Stimulated activated CD4-positive, alpha-beta T cell treated with anti-CD3 and anti-CD28 coated beads, TNF-alpha, amount 100 ng/mL, for 1 hour (primary cell): Measurements from ENCODE around the gene VPS35L.

Source experiments
- DNase-seq, 3 donors: peaks; one replicate each; pipeline ENCODE4 v3.0.0-alpha.2; 2020; ENCODE audit warnings: low read depth in 3 of 3, low spot score in 1 of 3

VPS35L gene

DNA sequence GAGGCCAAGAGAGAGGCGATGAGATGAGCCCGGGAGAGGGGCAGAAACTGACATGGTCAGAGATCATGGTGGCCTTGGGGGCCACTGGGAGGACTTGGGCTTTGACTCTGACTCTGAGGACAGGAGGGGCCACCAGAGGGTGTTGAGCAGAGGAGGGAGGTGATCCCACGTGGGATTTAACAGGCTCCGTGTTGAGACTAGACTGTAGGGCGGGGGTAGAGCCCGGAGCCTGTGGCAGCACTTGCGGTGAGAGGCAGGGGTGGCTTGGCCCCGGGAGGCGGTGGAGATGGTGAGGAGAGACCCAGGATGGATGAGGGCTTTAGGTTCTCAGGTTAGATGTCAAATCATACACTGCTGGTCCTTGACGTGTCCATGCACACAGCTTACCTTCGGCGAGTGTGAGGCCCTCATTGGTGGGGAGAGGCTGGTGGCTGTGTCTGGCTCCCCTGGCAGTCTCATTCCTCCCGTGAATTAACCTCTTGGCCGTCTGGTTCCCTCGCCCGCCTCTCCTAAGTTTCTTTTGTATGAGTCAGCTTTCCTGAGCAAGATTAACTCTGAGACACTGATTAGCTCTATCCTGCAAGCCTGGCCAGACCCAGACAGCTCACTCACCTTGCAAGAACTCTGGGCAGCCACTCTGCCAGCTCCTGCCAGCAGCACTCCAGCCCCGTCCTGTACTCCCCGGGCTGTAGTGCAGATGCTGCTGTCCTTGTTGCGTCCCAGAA lies 39.7 kb downstream of the VPS35L start:
- DNase-seq, result no peak

DNA sequence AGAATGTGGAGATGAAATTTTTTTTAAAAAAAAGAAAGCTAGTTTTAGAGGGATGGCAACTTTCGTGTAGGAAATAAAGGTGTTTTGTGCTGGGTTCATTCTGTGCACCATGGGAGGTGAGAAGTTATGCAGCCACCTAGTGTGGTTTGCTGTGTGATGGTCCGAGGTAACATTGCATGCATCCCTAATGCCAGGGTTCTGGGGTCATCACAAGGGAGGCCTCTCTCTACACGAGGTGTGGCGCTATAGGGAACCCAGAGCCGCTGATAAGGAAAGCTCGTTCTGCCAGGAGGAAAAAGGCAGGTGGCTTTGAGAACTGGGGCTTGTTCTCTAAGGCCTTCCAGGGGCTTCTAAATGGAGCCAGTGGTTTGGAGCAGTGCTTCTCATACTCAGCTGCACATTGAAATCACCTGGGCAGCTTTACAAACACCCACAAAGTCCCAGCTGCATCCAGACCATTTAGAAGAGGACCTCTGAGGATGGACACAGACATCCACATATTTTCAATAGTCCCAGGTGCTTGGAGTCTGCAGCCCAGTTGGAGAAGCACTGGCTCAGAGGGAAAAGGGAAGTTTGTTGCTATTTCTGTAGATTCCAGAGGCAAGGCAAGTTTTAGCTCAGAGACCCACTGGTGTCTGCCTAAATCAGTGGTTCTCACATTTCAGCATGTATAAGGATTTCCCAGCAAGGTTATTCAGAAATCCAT lies 43.5 kb downstream of the VPS35L start:
- DNase-seq, result no peak

DNA sequence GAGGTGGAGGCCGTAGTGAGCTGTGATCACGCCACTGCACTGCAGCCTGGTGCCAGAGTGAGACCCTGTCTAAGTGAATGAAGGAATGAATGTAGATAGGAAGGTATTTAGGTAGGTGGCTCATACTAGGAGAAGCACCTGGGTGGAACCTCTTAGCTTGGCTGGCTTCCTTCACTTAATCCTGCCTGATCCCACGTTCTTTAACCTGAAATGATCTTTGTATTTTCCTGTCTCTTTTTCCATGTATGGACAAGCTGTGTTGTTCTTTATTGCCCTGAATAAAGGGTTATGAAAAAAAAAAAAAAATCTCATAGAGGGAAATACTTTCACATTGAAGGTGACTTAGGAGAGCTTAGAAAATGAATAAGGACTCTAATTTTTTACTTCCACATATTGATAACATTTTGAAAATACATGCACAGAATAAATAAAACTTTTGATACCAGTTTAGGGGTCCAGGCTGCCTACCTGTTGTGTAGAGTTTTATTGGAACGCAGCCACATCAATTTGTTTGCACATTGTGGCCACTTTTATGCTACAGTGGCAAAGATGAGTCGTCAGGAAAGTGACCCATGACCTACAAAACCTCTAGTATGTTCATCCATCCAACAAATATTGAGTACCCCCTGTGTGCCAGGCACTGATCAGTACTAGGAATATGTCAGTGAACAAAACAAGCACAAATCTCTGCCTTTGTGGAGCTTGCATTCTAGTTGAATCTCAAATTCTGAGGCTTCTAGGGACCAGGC lies 44.6 kb downstream of the VPS35L start:
- no peak for DNase-seq

DNA sequence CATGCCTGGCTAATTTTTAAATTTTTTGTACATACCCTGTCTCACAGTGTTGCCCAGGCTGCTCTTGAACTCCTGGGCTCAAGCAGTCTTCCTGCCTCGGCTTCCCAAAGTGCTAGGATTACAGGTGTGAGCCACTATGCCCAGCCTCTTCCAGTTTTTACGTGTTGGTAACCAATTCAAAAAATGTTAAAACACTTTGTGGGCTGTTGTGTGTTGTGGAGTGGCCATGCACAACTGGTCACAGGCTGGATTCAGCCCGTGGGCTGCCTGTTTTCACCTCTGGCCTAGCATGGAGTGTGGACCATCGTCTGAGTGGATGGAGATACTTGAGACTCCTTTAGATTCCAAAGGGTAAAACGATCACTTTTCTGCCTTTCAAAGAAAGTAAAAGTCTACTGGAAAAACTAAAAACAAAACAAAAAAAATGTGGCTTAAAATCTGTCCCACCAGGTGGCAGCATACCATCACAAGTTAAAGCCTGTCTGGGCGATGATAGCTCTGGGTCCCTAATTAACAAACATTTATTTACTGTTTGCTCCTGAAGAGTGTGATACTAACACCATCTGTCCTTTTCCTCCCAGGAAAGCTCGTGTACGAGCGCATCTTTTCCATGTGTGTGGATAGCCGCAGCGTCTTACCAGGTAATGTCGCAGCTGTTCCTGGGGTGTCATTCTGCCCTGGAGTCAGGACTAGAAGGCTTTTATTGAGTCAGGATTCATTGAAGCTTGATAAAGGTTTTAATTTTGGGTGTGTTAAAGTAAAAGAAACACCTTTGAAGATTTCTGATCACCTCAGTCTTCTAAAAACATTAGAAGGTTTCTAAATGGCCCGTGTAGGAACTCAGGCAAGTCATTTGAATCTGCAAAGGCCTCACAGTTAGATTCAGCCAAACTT lies 45.8 kb downstream of the VPS35L start:
- peak in 1 of 3 donors; percentile 3 for DNase-seq

DNA sequence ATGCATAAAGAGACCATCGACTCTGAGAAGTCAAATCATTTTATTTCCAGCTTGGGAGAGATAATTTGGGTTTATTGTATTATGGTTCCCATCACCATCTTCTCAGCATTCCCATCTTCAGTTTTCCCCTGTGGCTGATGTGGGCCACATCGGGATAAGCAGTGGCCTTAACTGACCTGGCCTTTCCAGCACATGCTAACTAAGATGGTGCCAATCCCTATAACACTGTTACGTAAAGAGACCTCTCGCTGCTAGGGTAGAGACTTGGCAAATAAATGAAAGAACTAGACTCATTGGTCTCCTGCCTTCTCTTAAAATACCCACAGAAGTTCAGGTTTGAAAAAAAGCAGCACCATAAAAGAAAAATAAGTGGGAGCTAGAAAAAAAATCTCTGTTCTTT lies 49.4 kb downstream of the VPS35L start:
- DNase-seq, result no peak

DNA sequence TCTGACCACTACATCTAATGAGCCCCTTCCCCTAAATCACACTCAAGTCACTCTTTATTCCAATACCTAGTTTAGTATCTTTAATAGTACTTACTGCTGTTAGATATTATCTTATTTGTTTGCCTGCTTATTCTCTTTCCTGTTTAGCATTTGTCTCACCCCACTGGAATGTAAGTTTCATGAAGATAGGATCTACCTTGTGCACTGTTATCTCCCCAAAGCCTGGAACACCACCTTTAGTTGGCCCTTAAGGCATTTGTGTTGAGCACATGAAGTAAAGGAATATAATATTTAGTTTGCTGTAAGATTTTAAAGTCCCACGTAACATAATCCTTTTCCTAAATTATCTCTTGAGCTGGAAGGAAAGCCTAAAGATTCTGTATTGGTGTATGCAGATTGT lies 50.2 kb downstream of the VPS35L start:
- no peak for DNase-seq

DNA sequence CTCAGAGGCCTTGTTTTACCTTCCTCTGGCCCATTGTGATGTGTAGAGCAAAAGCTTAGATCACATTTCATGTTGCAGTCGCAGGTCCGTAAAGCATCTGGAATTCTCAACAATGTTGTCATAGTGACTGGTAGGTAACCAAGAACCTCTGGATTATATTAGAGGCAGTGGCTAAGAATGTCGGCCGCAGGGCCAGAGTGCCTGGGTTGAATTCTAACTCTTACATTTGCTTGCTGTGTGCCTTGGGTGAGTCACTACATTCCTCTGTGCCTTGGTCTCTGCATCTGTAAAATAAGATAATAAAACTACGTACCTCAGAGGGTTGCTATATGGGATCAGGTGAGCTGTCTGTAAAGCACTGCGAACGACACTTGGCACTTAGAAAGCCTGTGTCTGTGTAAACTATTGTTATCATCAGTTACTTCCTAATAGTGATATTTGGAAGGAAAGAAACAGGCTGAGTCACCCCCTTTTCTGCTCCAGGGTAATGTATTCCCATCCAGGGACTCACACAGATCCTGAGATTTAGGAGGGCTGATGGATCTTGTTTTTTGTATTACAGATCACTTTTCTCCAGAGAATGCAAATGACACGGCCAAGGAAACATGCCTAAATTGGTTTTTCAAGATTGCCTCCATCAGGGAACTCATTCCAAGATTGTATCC lies 52.2 kb downstream of the VPS35L start:
- DNase-seq, result no peak

DNA sequence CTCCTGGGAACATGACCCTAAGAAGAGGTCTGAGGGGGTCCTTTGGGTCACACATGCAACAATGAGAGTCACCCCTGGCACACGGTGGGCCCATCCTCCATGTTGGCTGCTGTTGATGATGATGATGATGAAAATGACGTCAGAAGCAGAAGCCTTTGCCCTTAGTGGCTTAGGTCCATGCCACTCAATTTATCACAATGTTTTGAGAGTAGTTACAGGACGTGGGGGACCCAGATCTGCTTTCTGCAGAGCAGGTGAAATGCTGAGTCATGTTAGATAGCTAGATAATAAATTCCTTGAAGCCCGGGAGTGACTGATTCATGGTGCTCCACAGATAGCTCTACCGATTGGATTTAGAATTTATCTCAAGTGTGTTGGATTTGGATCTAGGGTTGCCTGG lies 53.9 kb downstream of the VPS35L start:
- DNase-seq, result no peak

DNA sequence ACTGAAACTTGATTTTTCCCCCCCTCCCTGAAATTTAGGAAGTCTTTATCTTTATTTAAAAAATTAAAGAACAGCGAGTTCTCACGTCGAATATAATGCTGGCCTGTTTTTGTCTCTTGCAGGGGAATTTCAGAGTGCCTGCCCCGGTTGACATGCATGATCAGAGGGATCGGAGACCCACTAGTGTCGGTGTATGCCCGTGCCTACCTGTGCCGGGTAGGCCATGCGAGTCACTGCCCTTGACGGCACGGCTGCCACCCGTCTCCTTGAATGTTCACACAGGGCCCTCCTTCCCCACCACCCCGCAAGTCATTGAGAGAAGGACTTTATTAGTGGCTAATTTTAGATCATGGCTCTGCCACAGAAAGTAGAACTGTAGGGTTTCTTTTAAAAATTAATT lies 54.7 kb downstream of the VPS35L start:
- DNase-seq, result no peak

DNA sequence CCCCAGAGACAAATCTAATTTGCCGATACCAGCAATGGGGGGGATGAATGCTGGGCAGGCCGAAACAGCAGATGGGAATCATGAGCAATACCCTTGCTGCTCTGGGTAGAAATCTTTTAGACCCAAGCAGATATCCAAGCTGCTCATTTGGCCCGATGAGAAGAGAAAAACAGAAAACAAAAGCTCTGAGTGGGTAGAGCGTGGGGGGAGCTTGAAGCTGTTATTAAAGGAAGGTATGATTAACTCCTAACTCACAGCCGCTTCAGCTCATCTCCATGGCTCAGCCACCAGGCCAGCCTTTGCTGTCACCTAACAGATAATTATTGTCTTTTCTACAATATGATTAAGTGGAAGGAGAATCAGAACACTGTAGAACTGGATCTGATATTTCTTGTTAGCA lies 58.3 kb downstream of the VPS35L start:
- no peak for DNase-seq

DNA sequence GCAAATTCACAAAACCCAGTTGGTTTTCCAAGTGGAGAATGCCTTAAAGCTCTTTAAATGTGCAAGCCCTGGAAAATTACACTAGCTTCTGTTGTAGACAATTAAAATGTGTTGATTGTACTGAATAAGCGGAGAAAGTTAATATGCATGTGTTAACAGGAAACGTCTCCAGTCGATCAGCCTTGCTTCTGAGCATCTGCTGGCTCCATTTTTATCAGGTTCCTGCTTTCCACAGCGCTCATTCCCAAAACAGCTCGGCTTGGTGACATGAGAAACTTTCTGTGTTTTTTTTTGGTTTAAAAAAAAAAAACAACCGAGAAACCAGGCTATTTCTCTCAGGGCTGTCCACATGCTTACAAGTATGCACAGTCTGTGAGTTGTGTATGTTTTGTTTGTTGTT lies 60.7 kb downstream of the VPS35L start:
- no peak for DNase-seq

DNA sequence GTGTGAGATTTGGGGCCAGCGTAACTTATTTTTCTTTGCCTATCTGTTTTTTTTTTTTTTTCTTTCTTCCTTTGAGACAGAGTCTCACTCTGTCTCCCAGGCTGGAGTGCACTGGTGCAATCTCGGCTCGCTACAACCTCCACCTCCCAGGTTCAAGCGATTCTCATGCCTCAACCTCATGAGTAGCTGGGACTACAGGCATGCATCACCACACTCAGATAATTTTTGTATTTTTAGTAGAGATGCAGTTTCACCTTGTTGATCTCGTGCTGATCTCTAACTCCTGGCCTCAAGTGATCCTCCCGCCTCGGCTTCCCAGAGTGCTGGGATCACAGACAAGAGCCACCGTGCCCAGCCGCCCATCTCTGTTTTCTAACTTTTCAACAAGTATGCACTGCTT lies 63.4 kb downstream of the VPS35L start:
- no peak for DNase-seq

DNA sequence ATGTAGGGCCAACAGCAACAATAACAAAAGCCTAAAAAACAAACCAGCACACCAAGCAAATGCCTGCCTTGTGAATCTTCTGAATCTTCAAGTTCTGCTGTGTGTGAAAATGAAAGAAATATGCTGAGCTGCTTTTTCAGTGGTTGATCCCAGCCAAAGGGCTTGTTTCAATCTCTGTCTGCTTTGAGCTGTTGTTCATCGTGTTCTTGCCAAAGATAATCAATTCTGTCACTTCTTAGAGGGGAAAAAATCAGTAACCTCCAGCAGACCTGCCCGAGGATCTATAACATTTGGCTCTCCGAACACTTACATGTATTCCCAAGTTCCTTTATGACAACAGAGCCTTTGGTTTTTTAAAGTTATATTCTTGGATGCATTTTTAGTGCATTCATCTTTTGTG lies 65.9 kb downstream of the VPS35L start:
- DNase-seq, result no peak

DNA sequence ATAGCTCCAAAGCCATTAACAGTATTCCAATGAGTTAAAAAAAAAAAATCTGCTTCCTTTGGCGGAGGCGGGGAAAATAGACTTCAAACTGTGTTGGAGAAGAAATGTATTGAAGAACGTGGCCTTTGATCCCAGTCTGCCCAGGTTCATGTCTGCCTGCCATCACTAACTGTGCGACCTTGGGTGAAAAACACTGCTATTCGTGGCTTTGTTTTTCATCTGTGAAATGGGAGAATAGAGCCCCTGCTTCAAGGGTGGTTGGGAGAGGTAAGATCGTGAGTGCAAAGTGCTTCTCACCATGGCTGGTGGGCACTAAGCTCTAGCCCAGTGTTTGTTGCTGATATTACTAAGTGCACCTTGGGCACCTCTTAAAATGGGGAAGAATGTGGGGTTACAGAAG lies 69.5 kb downstream of the VPS35L start:
- no peak for DNase-seq

DNA sequence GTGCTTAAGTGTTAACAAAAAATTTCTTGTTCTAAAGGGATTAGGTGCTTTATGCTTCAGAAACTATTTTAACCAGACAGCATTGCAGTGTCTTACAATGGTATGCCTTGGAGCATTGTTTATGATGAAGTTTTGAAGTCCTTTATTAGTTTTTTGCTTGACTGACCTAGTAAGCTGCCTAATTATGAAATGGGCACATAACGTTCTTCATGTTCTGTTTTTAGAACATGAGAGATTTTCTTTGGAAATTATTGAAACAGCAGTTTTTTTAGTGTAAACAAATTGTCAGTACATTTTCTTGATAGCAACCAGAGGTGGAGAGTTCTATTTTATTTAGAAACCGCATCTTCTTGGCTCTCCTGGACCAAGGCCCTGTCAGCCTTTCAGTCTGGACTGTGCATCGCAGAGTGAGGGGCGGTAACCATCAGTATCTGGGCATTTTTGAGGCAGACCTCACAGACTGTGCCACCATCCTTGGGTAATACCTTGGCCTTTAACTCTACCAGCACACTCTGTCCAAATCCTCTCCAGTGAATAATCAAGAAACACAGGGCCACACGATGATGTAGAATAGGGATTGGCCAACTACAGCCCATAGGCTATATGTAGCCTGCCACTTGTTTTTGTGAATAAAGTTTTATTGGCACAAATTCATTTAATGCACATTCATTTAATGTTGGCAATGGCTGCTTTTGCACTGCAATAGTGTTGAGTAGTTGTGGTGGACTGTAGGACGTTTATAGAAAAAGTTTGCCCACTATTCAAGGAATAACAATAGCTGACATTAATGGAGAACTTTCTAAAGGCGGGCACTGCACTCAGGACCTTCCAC lies 81.1 kb downstream of the VPS35L start:
- no peak for DNase-seq

DNA sequence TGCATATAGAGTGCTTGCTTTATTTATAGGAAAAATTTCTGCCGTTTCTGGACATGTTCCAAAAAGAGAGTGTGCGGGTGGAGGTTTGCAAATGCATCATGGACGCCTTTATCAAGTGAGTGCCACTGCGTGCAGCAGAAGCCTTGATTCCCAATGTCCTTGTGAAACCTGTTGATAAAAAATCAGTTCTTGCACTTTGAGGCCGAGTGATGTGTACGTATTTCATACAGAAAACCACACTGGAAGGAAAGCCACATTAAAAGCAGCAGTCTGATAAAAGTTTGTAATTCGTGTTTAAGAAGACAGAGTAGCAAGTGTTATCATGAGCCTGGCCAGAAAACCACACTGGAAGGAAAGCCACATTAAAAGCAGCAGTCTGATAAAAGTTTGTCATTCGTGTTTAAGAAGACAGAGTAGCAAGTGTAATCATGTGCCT lies 84.5 kb downstream of the VPS35L start:
- DNase-seq, result no peak

DNA sequence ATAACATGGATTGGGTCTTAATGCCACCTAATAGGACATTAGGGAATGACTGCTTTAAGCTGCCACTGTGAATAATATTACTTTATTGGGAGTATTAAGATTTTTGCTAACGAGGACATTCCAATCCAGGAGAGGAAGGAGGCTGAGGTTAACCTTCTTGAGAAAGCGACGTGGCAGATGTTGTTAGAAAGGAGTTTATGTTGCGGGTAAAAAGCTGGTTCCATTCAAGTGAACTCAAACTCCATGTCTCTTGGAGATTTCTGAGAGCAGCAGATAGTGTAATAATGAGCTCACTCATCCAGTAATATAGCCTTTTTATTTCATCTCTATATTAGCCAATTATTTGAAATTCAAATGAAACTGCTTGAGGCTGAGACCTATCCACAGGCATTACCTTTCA lies 87.0 kb downstream of the VPS35L start:
- DNase-seq, result no peak

DNA sequence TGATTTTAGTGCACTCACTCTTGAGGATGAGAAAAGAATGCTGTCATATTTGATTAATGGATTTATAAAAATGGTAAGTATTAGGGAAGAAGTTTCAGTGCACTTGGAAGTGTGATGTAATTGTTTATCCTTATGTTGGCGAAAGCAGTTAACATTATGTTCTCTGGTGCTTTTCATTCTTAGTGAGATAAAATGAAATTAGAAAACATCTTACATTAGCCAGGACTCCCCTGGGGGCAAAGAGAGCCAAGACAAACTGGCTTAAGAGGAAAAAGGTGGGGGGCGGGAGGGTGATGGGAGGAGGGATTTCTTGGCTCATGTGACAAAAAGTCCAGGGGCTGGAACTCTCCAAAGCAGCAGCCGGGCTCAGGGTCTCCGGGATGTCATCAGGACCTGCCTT lies 89.4 kb downstream of the VPS35L start:
- DNase-seq, result no peak

DNA sequence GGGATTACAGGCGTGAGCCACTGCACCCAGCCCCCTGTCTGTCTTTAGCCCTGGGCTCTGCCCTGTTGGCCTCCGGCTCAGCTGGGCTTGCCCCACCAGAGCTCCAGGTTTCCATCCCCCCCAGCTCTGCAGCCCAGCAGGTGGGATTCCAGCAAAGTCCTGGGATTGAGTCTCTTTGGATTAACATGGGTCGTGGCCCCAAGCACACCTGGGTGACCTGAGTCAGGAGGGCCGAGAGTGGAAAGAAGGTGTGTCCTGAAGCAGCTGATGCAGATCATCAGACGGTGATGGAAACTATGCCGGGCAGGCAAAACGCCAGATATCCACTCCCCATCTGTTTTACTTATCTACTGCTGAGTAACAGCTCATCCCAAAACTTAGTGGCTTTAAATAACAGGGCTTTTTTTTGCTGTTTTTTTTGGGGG lies 90.1 kb downstream of the VPS35L start:
- no peak for DNase-seq

DNA sequence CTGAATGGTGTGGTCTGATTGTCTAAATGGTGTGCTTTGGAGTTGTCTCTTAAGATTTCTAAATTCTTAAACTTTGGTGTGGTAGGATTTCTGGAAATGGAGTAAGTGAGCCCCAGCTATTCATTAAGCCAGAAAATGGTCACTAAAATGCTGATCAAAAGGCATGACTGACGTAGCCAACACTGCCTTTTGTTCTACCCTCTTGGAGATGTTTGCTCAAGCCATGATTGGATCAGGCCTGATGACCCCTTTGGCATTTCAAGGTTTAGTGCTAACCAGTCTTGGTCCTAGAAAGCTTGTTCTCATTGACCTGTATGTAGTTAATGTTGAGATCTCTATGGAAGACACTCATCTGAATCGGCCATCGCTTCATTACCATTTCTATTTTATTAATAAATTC lies 94.5 kb downstream of the VPS35L start:
- no peak for DNase-seq
